GM23248 (cell line): ENCODE data around the gene PCNX4. TPM values are rescaled to one million over a fixed set of nuclear protein-coding genes. Genes with fewer than 3 reads are reported as not detected.
"Not testable (repeated sequence)": the region's sequence is repeated elsewhere in the genome, so short reads cannot be mapped to it uniquely, and the experiment has no call there.

ENCODE experiments used
- DNase-seq: peaks from one replicate; pipeline ENCODE4 v3.0.0-alpha.2; 2015
- H2AFZ ChIP-seq: fragments of 200-600 bp; sonication (generic); 2 replicates; pipeline ENCODE4 v1.6.1; 2016; ENCODE audit warnings: antibody characterized with exemption
- H3F3A ChIP-seq: fragments of 200-600 bp; sonication (generic); 2 replicates; pipeline ENCODE4 v1.6.1; 2016; ENCODE audit warnings: mild to moderate bottlenecking, antibody characterized with exemption, mixed run types; ENCODE audit not compliant: insufficient read depth
- H3K27ac ChIP-seq: fragments of 200-600 bp; sonication (generic); 2 replicates; pipeline ENCODE4 v1.5.1; 2016; ENCODE audit warnings: mild to moderate bottlenecking
- H3K27me3 ChIP-seq: fragments of 200-600 bp; sonication (generic); replicated peaks from 2 replicates; pipeline ENCODE4 v1.6.1; 2016; ENCODE audit warnings: mild to moderate bottlenecking; ENCODE audit not compliant: insufficient read depth
- H3K36me3 ChIP-seq: fragments of 200-600 bp; sonication (generic); 2 replicates; pipeline ENCODE4 v1.6.1; 2016; ENCODE audit warnings: low read depth, mild to moderate bottlenecking
- H3K4me1 ChIP-seq: fragments of 200-600 bp; sonication (generic); 2 replicates; pipeline ENCODE4 v1.6.1; 2016; ENCODE audit warnings: mild to moderate bottlenecking; ENCODE audit not compliant: insufficient read depth
- H3K4me2 ChIP-seq: fragments of 200-600 bp; sonication (generic); one replicate; pipeline ENCODE4 v1.6.1; 2016; ENCODE audit warnings: mild to moderate bottlenecking; ENCODE audit not compliant: unreplicated experiment
- H3K4me3 ChIP-seq: fragments of 200-600 bp; sonication (generic); 2 replicates; pipeline ENCODE4 v1.5.1; 2016; ENCODE audit warnings: mild to moderate bottlenecking
- H3K79me2 ChIP-seq: fragments of 200-600 bp; sonication (generic); 2 replicates; pipeline ENCODE4 v1.6.1; 2016; ENCODE audit warnings: mild to moderate bottlenecking; ENCODE audit not compliant: insufficient read depth
- H3K9ac ChIP-seq: fragments of 200-600 bp; sonication (generic); 2 replicates; pipeline ENCODE4 v1.6.1; 2016; ENCODE audit warnings: mild to moderate bottlenecking
- H3K9me2 ChIP-seq: fragments of 200-600 bp; sonication (generic); 2 replicates; pipeline ENCODE4 v1.6.1; 2016; ENCODE audit warnings: mixed run types, mild to moderate bottlenecking, moderate library complexity; ENCODE audit not compliant: insufficient read depth
- H3K9me3 ChIP-seq: fragments of 200-600 bp; sonication (generic); one replicate; pipeline ENCODE4 v1.6.1; 2017; ENCODE audit warnings: low read depth
- H4K20me1 ChIP-seq: fragments of 200-600 bp; sonication (generic); 2 replicates; pipeline ENCODE4 v1.6.0; 2016; ENCODE audit not compliant: insufficient read depth
- EZH2 ChIP-seq: fragments of 200-600 bp; sonication (generic); IDR thresholded peaks from 2 replicates; pipeline ENCODE4 v1.6.1; 2018; ENCODE audit warnings: antibody characterized with exemption, mild to moderate bottlenecking; ENCODE audit not compliant: insufficient read depth, poor library complexity, severe bottlenecking
- EZH2phosphoT487 ChIP-seq: fragments of 200-600 bp; sonication (generic); IDR thresholded peaks from 2 replicates; pipeline ENCODE4 v1.6.1; 2018; ENCODE audit warnings: antibody characterized with exemption, moderate library complexity, mild to moderate bottlenecking, low read depth; ENCODE audit not compliant: insufficient read depth
- WGBS, 2 experiments: methylation state at CpG; one replicate each; pipeline ENCODE4 v1.1.6; 2015 to 2017; ENCODE audit warnings: low lambda C conversion rate in 2 of 2, low coverage in 1 of 2; ENCODE audit errors: missing lambda C conversion rate in 2 of 2; 5-methylcytosine and 5-hydroxymethylcytosine counted together
- in situ Hi-C: fragments of 300-500 bp; cut with MboI; formaldehyde crosslinking; loops from 2 replicates; pipeline ENCODE4 v1.15.0; 2020
- polyA plus RNA-seq: library from polyadenylated mRNA; unstranded; fragments of >200 nt; fragmentation: Nextera tagmentation; extraction: Ambion mirVana; gene quantifications from 2 replicates; pipeline ENCODE4 v1.2.1, GENCODE V29; 2016
- total RNA-seq: library from RNA; depleted of rRNA; stranded (reverse); fragments of >200 nt; shearing (Covaris generic); gene quantifications from 2 replicates; pipeline ENCODE4 v1.2.3, GENCODE V29; 2014

Gene PCNX4
- total and polyA plus RNA-seq, 2 experiments from 2014 or later, result 39.4 to 44.3 TPM

DNA sequence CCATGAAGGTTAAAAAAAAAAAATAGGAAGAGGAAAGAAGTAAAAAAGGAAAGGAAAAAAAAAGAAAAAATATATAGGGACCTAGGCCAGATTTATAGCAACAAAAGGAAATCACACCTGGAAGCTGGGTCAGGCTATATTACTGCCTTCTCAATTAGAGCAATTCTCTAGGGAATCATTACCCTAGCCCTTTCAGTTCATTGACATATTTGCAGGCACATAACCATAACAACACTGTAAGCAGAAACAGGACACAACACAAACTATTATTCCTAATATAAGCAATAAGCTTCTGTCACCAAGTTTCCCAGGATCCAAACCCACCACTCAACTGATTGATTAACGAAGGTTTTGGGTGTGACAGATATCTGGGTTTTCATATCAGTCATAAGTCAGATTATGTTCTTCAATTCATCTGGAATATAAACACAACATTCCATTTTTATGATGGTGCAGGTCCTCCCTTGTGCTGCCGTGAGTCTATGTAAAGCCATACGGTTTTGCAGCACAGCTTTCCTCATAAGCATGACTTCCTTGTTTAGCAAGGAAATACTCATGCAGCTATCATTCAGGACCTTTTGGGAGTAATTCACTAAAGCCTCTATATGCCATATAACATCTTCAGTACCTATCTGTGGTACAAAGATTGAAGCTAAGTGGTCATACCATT lies 4.2 kb downstream of the PCNX4 start:
- in situ Hi-C loops, result no loop called here
- WGBS, 2 experiments, result 60 to 61% methylated on average over 3 of the region's 3 CpGs
- Histone ChIP-seq H3K9me3 (no peaks in the 10 kb centered on the region), H2AFZ (no peak overlapping the region), H3K4me2 (peak overlapping the region; percentile 96), H3K36me3 (no peaks in the 10 kb centered on the region), H3K4me1 (peaks cover 32% of the 10 kb centered on the region), H3K9me2 (no peaks in the 10 kb centered on the region), H3K4me3 (no peak overlapping the region), H3F3A (peaks cover 26% of the 10 kb centered on the region), H3K79me2 (peaks cover 86% of the 10 kb centered on the region), H3K9ac (0 out of 2 replicates have a peak overlapping the region, but pooled peaks have one; percentile 2), H4K20me1 (no peaks in the 10 kb centered on the region), H3K27ac (peak overlapping the region; percentile 58), H3K27me3 (no peaks in the 10 kb centered on the region)
- DNase-seq, result peak; percentile 69
- TF ChIP-seq EZH2phosphoT487 (no peak), EZH2 (no peak)

DNA sequence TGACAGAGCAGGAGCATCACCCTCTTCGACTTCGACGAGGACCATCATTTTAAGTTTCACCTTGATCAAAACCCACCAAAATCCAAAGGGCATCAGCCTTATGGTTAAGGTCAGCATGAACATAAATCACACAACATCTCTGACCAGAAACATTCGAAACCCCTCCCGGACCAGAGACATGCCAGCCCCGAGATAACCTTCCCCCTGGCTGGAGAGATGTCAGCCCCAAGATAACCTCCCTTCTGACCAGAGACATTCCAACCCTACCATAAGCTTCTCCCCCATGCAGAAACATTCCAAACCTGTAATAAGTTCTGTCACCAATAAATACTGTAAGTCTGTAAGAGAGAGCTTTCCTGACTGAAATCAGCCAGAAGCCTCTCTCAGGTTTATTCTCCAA lies 6.3 kb downstream of the PCNX4 start:
- H2AFZ ChIP-seq, result no peak overlapping the region
- H3K4me2 ChIP-seq, result no peak overlapping the region
- peaks cover 30% of the 10 kb centered on the region for H3F3A ChIP-seq
- H3K4me3 ChIP-seq, result no peak overlapping the region
- peaks cover 100% of the 10 kb centered on the region for H3K79me2 ChIP-seq
- H3K27ac ChIP-seq, result no peak overlapping the region
- WGBS, 2 experiments, result 96 to 99% methylated on average over 6 of the region's 6 CpGs
- TF ChIP-seq EZH2 (no peak), EZH2phosphoT487 (no peak)
- no peaks in the 10 kb centered on the region for H3K9me2 ChIP-seq
- H3K4me1 ChIP-seq, result peaks cover 47% of the 10 kb centered on the region
- DNase-seq, result no peak
- H3K9me3 ChIP-seq, result no peaks in the 10 kb centered on the region
- H3K9ac ChIP-seq, result no peak overlapping the region
- H3K36me3 ChIP-seq, result no peaks in the 10 kb centered on the region
- no peaks in the 10 kb centered on the region for H3K27me3 ChIP-seq
- no peaks in the 10 kb centered on the region for H4K20me1 ChIP-seq
- in situ Hi-C loops, result no loop called here

DNA sequence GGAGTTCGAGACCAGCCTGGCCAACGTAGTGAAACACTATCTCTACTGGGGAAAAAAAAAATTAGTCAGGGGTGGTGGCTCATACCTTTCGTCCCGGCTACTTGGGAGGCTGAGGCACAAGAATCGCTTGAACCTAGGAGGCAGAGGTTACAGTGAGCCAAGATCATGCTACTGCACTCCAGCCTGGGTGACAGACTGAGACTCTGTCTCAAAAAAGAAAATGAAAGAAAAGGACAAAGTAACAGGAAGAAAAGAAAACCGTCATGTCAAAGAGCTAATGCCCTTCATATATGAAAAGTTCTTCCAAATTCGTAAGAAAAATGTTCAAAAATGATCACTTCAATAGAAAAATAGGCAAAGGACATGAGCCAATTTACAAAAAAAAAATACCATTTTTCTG lies 8.1 kb downstream of the PCNX4 start:
- H3K9me3 ChIP-seq, H3K4me3 ChIP-seq, in situ Hi-C loops, H4K20me1 ChIP-seq, H3K9ac ChIP-seq, H3K4me2 ChIP-seq, H3K27ac ChIP-seq, H3K36me3 ChIP-seq, H2AFZ ChIP-seq, H3K27me3 ChIP-seq, DNase-seq, H3K9me2 ChIP-seq: not testable (repeated sequence)
- peaks cover 38% of the 10 kb centered on the region for H3K4me1 ChIP-seq
- WGBS, 2 experiments, result 96 to 97% methylated on average over 7 of the region's 7 CpGs
- peaks cover 20% of the 10 kb centered on the region for H3F3A ChIP-seq
- peaks cover 100% of the 10 kb centered on the region for H3K79me2 ChIP-seq

DNA sequence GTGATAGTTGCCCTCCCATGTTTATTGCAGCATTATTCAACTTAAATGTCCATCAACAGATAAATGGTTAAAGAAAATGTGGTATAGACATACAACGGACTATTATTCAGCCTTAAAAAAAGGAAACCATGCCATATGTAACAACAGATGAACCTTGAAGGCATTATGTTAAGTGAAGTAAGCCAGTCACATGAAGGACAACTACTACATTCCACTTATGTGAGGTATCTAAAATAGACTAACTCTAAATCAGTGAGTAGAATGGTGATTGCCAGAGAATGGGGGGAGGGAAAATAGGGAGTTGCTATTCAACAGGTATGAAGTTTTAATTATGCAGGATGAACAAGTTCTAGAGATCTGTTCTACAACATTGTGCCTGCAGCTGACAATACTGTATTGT lies 10.1 kb downstream of the PCNX4 start:
- Histone ChIP-seq H4K20me1 (no peaks in the 10 kb centered on the region), H3K9me2 (no peaks in the 10 kb centered on the region), H3K27me3 (no peaks in the 10 kb centered on the region), H3K9me3 (no peaks in the 10 kb centered on the region), H3K4me3 (0 out of 2 replicates have a peak overlapping the region, but pooled peaks have one; percentile 42), H3F3A (peaks cover 20% of the 10 kb centered on the region), H3K36me3 (no peaks in the 10 kb centered on the region), H2AFZ (no peak overlapping the region), H3K9ac (peak overlapping the region; percentile 69), H3K79me2 (peaks cover 100% of the 10 kb centered on the region), H3K4me2 (peak overlapping the region; percentile 67), H3K27ac (peak overlapping the region; percentile 76), H3K4me1 (peaks cover 18% of the 10 kb centered on the region)
- 28 to 43% methylated on average over 1 of the region's 1 CpG for WGBS, 2 experiments
- peak; percentile 42 for DNase-seq
- in situ Hi-C loops, result no loop called here
- TF ChIP-seq EZH2phosphoT487 (no peak), EZH2 (no peak)
